GM18502 (cell line): ENCODE data around the gene MYO1E.
"Not testable (repeated sequence)": the region's sequence is repeated elsewhere in the genome, so short reads cannot be mapped to it uniquely, and the experiment has no call there.

Source experiments
- ATAC-seq: cut with Tn5 transposase; IDR thresholded peaks from one replicate; pipeline ENCODE4 v1.9.1; 2021; ENCODE audit warnings: mild to moderate bottlenecking; ENCODE audit not compliant: unreplicated experiment, poor library complexity

Gene MYO1E

GRCh38 chr15:59388670-59389069 is 16.0 kb upstream of the MYO1E start:
- ATAC-seq = no peak

DNA sequence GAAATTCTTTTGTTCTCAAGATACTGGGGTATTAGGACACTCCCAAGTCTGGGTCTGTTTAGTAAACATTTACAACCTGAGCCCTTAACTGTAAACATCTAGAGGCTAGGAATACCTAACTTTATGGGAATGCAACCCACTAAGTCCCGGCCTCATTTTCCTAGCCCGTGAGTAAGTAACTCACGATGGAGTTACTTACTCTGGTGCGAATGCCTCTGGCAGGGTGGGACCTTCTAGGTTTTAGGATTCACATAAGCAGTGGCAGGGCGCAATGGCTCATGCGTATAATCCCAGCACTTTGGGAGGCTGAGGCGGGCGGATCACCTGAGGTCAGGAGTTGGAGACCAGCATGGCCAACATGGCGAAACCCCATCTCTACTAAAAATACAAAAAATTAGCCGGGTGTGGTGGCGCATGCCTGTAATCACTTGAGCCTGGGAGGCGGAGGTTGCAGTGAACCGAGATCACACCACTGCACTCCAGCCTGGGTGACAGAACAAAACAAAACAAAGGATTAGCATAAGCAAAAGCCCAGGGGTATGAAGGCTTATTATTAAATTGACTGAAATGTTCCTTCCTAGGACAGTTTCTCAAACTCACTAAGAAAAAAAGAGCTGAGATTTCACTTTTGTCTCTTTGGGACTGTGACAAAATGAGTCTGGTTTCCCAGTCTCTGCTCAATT is 14.7 kb upstream of the MYO1E start:
- not testable (repeated sequence) for ATAC-seq

- ATAC-seq = no peak
Measured at GRCh38 chr15:59385171-59385570, 12.5 kb upstream of the MYO1E start.

- no peak for ATAC-seq
Measured at GRCh38 chr15:59384507-59384906, 11.8 kb upstream of the MYO1E start.

DNA sequence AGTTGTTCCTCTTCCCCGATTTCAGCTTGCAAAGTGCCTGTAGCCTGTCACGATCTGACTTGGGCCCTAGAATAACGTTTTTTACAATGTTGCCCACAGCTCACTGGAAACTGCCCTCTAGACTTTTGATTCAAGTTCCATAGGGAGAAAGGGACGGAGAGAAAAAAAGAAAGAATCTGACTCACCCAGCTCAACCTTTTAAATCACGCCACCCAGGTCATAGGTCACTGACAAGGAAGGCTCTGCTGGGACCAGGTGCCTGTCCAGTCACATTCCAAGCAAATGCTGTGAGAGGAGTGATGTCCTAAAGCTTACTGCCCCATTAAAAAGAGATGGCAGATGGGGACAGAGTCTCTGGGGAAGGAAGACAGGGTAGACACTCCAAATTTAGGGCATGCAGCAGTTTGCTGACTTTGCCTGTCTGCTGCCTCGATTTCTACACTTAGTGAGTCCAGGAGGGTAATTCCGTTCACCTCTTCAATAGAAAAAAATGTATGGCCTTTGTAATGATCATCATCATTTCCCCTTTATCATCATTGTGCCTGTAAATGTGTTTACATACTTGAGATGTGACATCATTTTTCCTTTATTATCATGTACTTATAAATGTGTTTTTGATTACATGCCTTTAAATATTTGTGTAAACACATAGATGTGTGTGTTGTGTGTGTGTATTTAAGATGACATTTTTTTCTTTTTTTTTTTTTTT is 8.4 kb upstream of the MYO1E start:
- no peak for ATAC-seq

GRCh38 chr15:59379531-59379930 is 6.9 kb upstream of the MYO1E start:
- no peak for ATAC-seq

- ATAC-seq = no peak
Measured at GRCh38 chr15:59378855-59379254, 6.2 kb upstream of the MYO1E start.

GRCh38 chr15:59377924-59378323 is 5.3 kb upstream of the MYO1E start:
- ATAC-seq = no peak

DNA sequence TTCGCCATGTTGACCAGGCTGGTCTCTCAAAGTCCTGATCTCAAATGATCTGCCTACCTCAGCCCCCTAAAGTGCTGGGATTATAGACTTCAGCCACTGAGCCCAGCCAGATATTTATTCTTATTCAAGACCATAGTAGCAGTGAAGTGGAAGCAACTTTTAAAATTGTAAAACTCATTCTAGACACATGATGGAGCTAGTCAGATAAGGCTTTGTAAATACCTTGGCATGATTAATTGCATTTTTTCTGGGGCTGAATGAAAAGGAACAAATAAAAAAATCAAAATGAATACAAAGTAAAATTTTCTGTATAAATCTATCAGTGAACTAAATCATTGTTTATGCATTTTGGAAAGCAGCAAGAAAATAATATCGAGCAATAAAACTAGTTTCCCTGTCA is 4.1 kb upstream of the MYO1E start:
- no peak for ATAC-seq

- no peak for ATAC-seq
Measured at GRCh38 chr15:59373215-59373614, 544 bp upstream of the MYO1E start.

GRCh38 chr15:59371458-59372351 is 966 bp downstream of the MYO1E start:
- ATAC-seq = peak; percentile 36

GRCh38 chr15:59369597-59369996 is 3.1 kb downstream of the MYO1E start:
- peak; percentile 49 for ATAC-seq

DNA sequence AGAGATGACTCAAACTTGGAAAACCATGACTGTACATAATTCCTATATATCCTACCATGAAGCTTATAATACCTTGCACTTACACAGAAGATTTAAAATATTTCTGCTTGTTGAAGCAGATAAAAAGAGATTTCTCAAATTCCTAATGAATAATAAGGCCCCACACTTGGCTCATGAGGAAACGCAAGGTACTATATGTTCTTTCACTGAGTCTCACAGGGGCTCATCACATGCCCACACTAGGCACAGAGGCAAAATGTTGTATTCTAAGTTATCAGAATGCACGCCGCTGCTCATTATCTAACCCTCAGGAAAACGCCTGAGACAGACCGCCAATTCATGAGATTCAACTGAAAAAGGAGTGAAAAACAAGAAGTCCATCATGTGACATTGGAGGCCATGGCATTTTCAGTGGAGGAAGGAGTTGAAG is 5.6 kb downstream of the MYO1E start:
- ATAC-seq = no peak

- ATAC-seq = no peak
Measured at GRCh38 chr15:59366333-59367021, 6.2 kb downstream of the MYO1E start.

- ATAC-seq = no peak
Measured at GRCh38 chr15:59364248-59364647, 8.4 kb downstream of the MYO1E start.

DNA sequence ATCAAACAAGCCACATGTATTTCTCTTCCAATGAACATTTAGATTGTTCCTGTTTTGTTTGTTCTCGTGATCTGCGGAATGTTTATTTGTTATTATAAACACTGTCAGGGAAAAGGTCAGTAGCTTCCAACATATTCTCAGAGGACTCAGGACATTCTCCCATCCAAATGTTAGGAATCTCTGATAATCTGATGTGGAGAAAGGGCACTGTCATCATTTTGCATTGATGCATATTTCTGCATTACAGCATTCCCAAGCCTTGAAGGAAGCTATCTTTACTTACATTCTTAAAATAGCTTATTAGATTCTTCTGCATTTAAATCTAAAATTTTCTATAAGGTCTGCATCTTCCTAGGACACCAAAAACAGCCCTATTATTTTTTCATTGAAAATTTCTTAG is 10.3 kb downstream of the MYO1E start:
- ATAC-seq = no peak

DNA sequence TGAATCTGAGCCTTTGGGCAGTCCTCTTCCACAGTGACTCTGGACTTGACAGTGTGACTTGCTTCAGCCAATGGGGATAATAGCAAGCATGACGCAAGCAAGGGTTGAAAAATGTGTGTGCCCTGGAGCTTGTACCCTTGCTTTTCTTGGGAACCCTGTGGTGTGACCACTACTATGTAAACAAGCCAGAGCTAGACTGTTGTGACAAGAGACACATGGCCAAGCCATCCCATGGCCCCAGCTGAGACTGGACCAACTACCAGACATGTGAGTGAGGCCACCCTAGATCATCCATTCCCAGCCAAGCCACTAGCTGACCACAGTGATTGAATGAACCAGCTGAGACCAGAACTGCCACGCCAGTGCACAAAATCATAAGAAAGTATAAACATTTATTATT is 11.8 kb downstream of the MYO1E start:
- no peak for ATAC-seq

DNA sequence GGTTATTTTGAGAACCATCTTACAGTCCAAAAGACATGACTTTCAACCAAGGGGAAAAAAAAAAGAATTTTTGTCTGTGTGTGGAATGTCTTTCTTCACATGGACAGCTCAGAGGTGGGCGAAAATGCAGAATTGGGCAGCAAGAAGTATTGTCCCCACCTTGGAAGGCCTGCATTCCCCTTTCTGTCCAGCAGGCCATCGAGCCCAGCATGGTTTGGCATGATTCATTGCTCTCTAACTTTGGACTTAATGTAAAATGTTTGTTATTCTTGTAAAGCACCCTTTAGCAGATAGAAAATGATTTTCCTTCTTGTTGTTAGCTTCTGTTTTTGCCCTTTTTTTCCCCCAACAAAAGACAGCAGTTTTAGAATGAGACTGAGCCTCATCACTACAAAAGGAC is 12.4 kb downstream of the MYO1E start:
- no peak for ATAC-seq

GRCh38 chr15:59355730-59356129 is 16.9 kb downstream of the MYO1E start:
- ATAC-seq = no peak

DNA sequence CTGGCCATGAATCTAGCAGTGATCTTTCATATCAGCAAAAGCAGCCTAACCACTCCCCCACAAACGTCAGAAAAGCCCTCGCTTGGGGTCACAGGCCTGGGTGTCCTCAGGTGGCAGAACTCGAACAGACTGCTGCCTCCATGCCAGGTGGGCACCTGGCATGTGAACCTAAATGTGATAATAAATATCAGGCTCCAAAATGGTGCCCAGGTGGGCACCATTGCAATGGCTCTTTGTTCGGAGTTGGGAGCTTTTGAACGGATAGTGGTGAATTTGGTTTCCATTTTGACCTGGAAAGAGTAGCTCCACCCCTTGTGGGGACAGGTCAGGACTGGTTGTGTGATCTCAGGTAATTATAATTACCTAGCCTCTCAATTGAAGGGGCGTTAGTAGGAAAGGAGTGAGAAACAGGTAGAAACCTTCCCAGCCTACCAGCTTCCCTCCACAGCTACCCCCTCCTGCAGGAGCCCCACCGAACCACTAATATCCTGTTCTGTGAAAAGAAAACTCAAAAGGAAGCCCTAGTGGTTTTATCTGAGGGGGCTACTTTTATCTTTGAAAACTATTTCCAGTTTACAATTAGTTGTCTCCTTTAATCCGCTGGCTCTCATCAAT is 18.1 kb downstream of the MYO1E start:
- no peak for ATAC-seq
